ENCODE measurements around the gene PIGH. TPM values are rescaled to one million over a fixed set of nuclear protein-coding genes. Genes with fewer than 3 reads are reported as not detected.
"Not testable (repeated sequence)": the region's sequence is repeated elsewhere in the genome, so short reads cannot be mapped to it uniquely, and the experiment has no call there.

PIGH gene
- total RNA-seq, 4 donors from 2014 or later, result 20.5 to 31.9 (median 27.7) TPM

- Histone ChIP-seq H3K4me3 (no peak overlapping the region), H3K27ac (no peak overlapping the region), H3K4me1 (no peaks in the 10 kb centered on the region), H3K27me3 (no peaks in the 10 kb centered on the region), H3K9me3 (no peaks in the 10 kb centered on the region), H3K36me3 (no peaks in the 10 kb centered on the region)
- 86 to 87% methylated on average over 2 to 5 of the region's 5 CpGs for WGBS, 2 donors (ENCODE audit: low coverage in 1 of 2)
- TF ChIP-seq POLR2AphosphoS5 (IDR thresholded peaks at IDR 0.05) (no peak), EP300 (IDR thresholded peaks at IDR 0.05) (no peak), CTCF (IDR thresholded peaks at IDR 0.05) (no peak), POLR2A (IDR thresholded peaks at IDR 0.05) (no peak)
- ATAC-seq, result no peak
These were observed 33.5 kb upstream of the PIGH start for GRCh38 chr14:67633451-67634147.

- no peak for ATAC-seq
- H3K36me3 ChIP-seq, result no peaks in the 10 kb centered on the region
- no peak overlapping the region for H3K27ac ChIP-seq
- TF ChIP-seq CTCF (IDR thresholded peaks at IDR 0.05), result no peak
- 64 to 76% methylated on average over 3 to 5 of the region's 5 CpGs for WGBS, 2 donors (ENCODE audit: low coverage in 1 of 2)
- no peak overlapping the region for H3K4me3 ChIP-seq
- H3K9me3 ChIP-seq, result no peaks in the 10 kb centered on the region
- H3K27me3 ChIP-seq, result no peaks in the 10 kb centered on the region
- no peaks in the 10 kb centered on the region for H3K4me1 ChIP-seq
These were observed 30.9 kb upstream of the PIGH start for GRCh38 chr14:67630938-67631337.

- no peak for ATAC-seq
- H3K4me1 ChIP-seq, result no peaks in the 10 kb centered on the region
- no peak overlapping the region for H3K4me3 ChIP-seq
- no peaks in the 10 kb centered on the region for H3K36me3 ChIP-seq
- TF ChIP-seq CTCF (IDR thresholded peaks at IDR 0.05), result no peak
- TF ChIP-seq EP300 (IDR thresholded peaks at IDR 0.05), result no peak
- no peak for TF ChIP-seq POLR2AphosphoS5 (IDR thresholded peaks at IDR 0.05)
- TF ChIP-seq POLR2A (IDR thresholded peaks at IDR 0.05), result no peak
- H3K27me3 ChIP-seq, result no peaks in the 10 kb centered on the region
- H3K9me3 ChIP-seq, result no peaks in the 10 kb centered on the region
- 88 to 98% methylated on average over 4 of the region's 4 CpGs for WGBS, 2 donors (ENCODE audit: low coverage in 1 of 2)
- H3K27ac ChIP-seq, result no peak overlapping the region
These were observed 30.1 kb upstream of the PIGH start for GRCh38 chr14:67630186-67630585.

- H3K27ac ChIP-seq, result no peak overlapping the region
- no peak for ATAC-seq
- no peak overlapping the region for H3K4me3 ChIP-seq
- no peaks in the 10 kb centered on the region for H3K36me3 ChIP-seq
- H3K4me1 ChIP-seq, result peaks cover 0 to 13% (median 0%) of the 10 kb centered on the region in 3 donors
- H3K9me3 ChIP-seq, result no peaks in the 10 kb centered on the region
- no peak for TF ChIP-seq CTCF (IDR thresholded peaks at IDR 0.05)
- TF ChIP-seq EP300 (IDR thresholded peaks at IDR 0.05), result no peak
- no peak for TF ChIP-seq POLR2A (IDR thresholded peaks at IDR 0.05)
- no peak for TF ChIP-seq POLR2AphosphoS5 (IDR thresholded peaks at IDR 0.05)
- H3K27me3 ChIP-seq, result no peaks in the 10 kb centered on the region
These were observed 27.5 kb upstream of the PIGH start for GRCh38 chr14:67627519-67627918.

GRCh38 chr14:67626131-67626530, 26.1 kb upstream of the PIGH start:
- peaks cover 0 to 23% (median 0%) of the 10 kb centered on the region in 3 donors for H3K4me1 ChIP-seq
- H3K27me3 ChIP-seq, H3K36me3 ChIP-seq, ATAC-seq, H3K27ac ChIP-seq, H3K9me3 ChIP-seq, H3K4me3 ChIP-seq: not testable (repeated sequence)
- 82 to 100% methylated on average over 1 of the region's 1 CpG for WGBS, 2 donors (ENCODE audit: low coverage in 1 of 2)
